ENCODE measurements around the gene DDN.

DDN gene

GRCh38 chr12:49014547-49014946 lies 15.4 kb upstream of the DDN start:
- no peak for DNase-seq (ENCODE audit: low read depth)
- no peak overlapping the region for H3K4me3 ChIP-seq (ENCODE audit: low read depth, low read length)
- TF ChIP-seq CTCF (IDR thresholded peaks at IDR 0.05; ENCODE audit: low read depth, low read length) (peak; percentile 6), MYC (IDR thresholded peaks at IDR 0.05; ENCODE audit: low read depth, low read length) (no peak)

- no peak for TF ChIP-seq MYC (IDR thresholded peaks at IDR 0.05; ENCODE audit: low read depth, low read length)
- no peak for TF ChIP-seq POLR2A (IDR thresholded peaks at IDR 0.05; ENCODE audit: extremely low read depth, insufficient read length)
- no peak for TF ChIP-seq CTCF (IDR thresholded peaks at IDR 0.05; ENCODE audit: low read depth, low read length)
- no peak overlapping the region for H3K4me3 ChIP-seq (ENCODE audit: low read depth, low read length)
- no peak for DNase-seq (ENCODE audit: low read depth)
Observed at GRCh38 chr12:49013428-49013827, 14.3 kb upstream of the DDN start.

- H3K4me3 ChIP-seq (ENCODE audit: low read depth, low read length): no peak overlapping the region
- DNase-seq (ENCODE audit: low read depth): no peak
- TF ChIP-seq POLR2A (IDR thresholded peaks at IDR 0.05; ENCODE audit: extremely low read depth, insufficient read length) (no peak), CTCF (IDR thresholded peaks at IDR 0.05; ENCODE audit: low read depth, low read length) (no peak), MYC (IDR thresholded peaks at IDR 0.05; ENCODE audit: low read depth, low read length) (no peak), MAX (IDR thresholded peaks at IDR 0.05; ENCODE audit: low read depth, low read length) (no peak)
Observed at GRCh38 chr12:49012739-49013138, 13.6 kb upstream of the DDN start.

GRCh38 chr12:49010092-49010668 lies 11.0 kb upstream of the DDN start:
- no peak for TF ChIP-seq MAX (IDR thresholded peaks at IDR 0.05; ENCODE audit: low read depth, low read length)
- no peak for TF ChIP-seq POLR2A (IDR thresholded peaks at IDR 0.05; ENCODE audit: extremely low read depth, insufficient read length)
- no peak for TF ChIP-seq CTCF (IDR thresholded peaks at IDR 0.05; ENCODE audit: low read depth, low read length)
- no peak for TF ChIP-seq MYC (IDR thresholded peaks at IDR 0.05; ENCODE audit: low read depth, low read length)
- no peak overlapping the region for H3K4me3 ChIP-seq (ENCODE audit: low read depth, low read length)

GRCh38 chr12:49008943-49009342 lies 9.8 kb upstream of the DDN start:
- DNase-seq (ENCODE audit: low read depth): no peak
- TF ChIP-seq MYC (IDR thresholded peaks at IDR 0.05; ENCODE audit: low read depth, low read length) (no peak), POLR2A (IDR thresholded peaks at IDR 0.05; ENCODE audit: extremely low read depth, insufficient read length) (no peak), MAX (IDR thresholded peaks at IDR 0.05; ENCODE audit: low read depth, low read length) (no peak), CTCF (IDR thresholded peaks at IDR 0.05; ENCODE audit: low read depth, low read length) (no peak)

More at GRCh38 chr12:49010092-49010668, 11.0 kb upstream of the DDN start:
- DNase-seq (ENCODE audit: low read depth): no peak

GRCh38 chr12:49000346-49000745 lies 1.2 kb upstream of the DDN start:
- TF ChIP-seq CTCF (IDR thresholded peaks at IDR 0.05; ENCODE audit: low read depth, low read length) (no peak), MYC (IDR thresholded peaks at IDR 0.05; ENCODE audit: low read depth, low read length) (no peak), MAX (IDR thresholded peaks at IDR 0.05; ENCODE audit: low read depth, low read length) (no peak), POLR2A (IDR thresholded peaks at IDR 0.05; ENCODE audit: extremely low read depth, insufficient read length) (no peak)
- peak overlapping the region; percentile 68 for H3K4me3 ChIP-seq (ENCODE audit: low read depth, low read length)
- no peak for DNase-seq (ENCODE audit: low read depth)

More at GRCh38 chr12:49008943-49009342, 9.8 kb upstream of the DDN start:
- H3K4me3 ChIP-seq (ENCODE audit: low read depth, low read length): no peak overlapping the region

Measured in NB4 (cell line).